Small intestine (tissue), 7 donors: ENCODE data around the gene PALD1. TPM values are rescaled to one million over a fixed set of nuclear protein-coding genes. Genes with fewer than 3 reads are reported as not detected.

ENCODE experiments used
- DNase-seq, 2 donors: peaks; one replicate each; pipeline versions ENCODE4 v3.0.0 to v3.0.0-alpha.2; 2013
- FAIRE-seq: peaks from 2 replicates; lab custom pipeline; 2012; peaks lifted over from hg19 to GRCh38; lab: Jason Lieb, UNC
- H3K27ac ChIP-seq, 3 donors: one replicate each; pipeline ENCODE4 v1.5.1; 2013; ENCODE audit warnings: low read length in 2 of 3, mild to moderate bottlenecking in 2 of 3, control low read depth in 1 of 3, inconsistent platforms in 1 of 3, low read depth in 1 of 3, moderate library complexity in 1 of 3
- H3K27me3 ChIP-seq, 3 donors: one replicate each; pipeline ENCODE4 v1.6.1; 2013; ENCODE audit warnings: low read length in 3 of 3, inconsistent platforms in 1 of 3; ENCODE audit not compliant: control insufficient read depth in 3 of 3, insufficient read depth in 3 of 3
- H3K36me3 ChIP-seq, 3 donors: one replicate each; pipeline ENCODE4 v1.6.1; 2013; ENCODE audit warnings: low read length in 3 of 3, inconsistent platforms in 1 of 3, low read depth in 1 of 3, mild to moderate bottlenecking in 1 of 3, moderate library complexity in 1 of 3; ENCODE audit not compliant: control insufficient read depth in 3 of 3, insufficient read depth in 2 of 3
- H3K4me1 ChIP-seq, 3 donors: one replicate each; pipeline ENCODE4 v1.6.1; 2013; ENCODE audit warnings: low read length in 2 of 3, inconsistent platforms in 1 of 3, low read depth in 1 of 3, mild to moderate bottlenecking in 1 of 3, moderate library complexity in 1 of 3; ENCODE audit not compliant: control insufficient read depth in 3 of 3, insufficient read depth in 2 of 3
- H3K4me3 ChIP-seq, 3 donors: one replicate each; pipeline ENCODE4 v1.5.1; 2013; ENCODE audit warnings: low read length in 3 of 3, control low read depth in 1 of 3, inconsistent platforms in 1 of 3, low read depth in 1 of 3, mild to moderate bottlenecking in 1 of 3, moderate library complexity in 1 of 3
- H3K9me3 ChIP-seq, 2 donors: one replicate each; pipeline ENCODE4 v1.6.1; 2013; ENCODE audit warnings: low read depth in 1 of 2, low read length in 1 of 2; ENCODE audit not compliant: control insufficient read depth in 2 of 2, insufficient read depth in 1 of 2
- WGBS, 3 donors: extraction: QIAGEN DNeasy Blood & Tissue Kit; methylation state at CpG; one replicate each; pipeline ENCODE4 v1.1.7; 2013; 5-methylcytosine and 5-hydroxymethylcytosine counted together
- polyA plus RNA-seq, 4 donors: library from polyadenylated mRNA; stranded (reverse) in 3 of 4; unstranded in 1 of 4; fragments of 200-250 nt in 3 of 4; fragments of 120-200 nt in 1 of 4; gene quantifications; one replicate each; pipeline versions ENCODE4 v1.2.1 to v1.2.3, GENCODE V29; 2013
- donor health status: healthy with polysubstance abuse.
- donor health status: control.
- donor health status: control.
- donor health status: Bipolar disorder and iron deficiency.
- donor health status: healthy.

PALD1 gene
- polyA plus RNA-seq, 4 donors, result 0.22 to 4.2 (median 3.2) TPM

GRCh38 chr10:70461397-70462348, 16.9 kb upstream of the PALD1 start:
- peak; percentile 48 to 63 for DNase-seq
- Histone ChIP-seq H3K9me3 (no peaks in the 10 kb centered on the region), H3K27me3 (peaks cover 3 to 39% (median 6%) of the 10 kb centered on the region in 3 donors), H3K4me1 (peaks cover 0 to 6% (median 2%) of the 10 kb centered on the region in 3 donors), H3K27ac (no peak overlapping the region), H3K4me3 (no peak overlapping the region), H3K36me3 (no peaks in the 10 kb centered on the region)
- 49 to 56% (median 50%) methylated on average over 13 of the region's 13 CpGs for WGBS, 3 donors
- no peak for FAIRE-seq

- Histone ChIP-seq H3K4me3 (no peak overlapping the region), H3K36me3 (no peaks in the 10 kb centered on the region), H3K9me3 (no peaks in the 10 kb centered on the region), H3K27ac (no peak overlapping the region), H3K27me3 (peaks cover 3 to 35% (median 6%) of the 10 kb centered on the region in 3 donors), H3K4me1 (peaks cover 0 to 6% (median 2%) of the 10 kb centered on the region in 3 donors)
- 28 to 39% (median 30%) methylated on average over 4 of the region's 4 CpGs for WGBS, 3 donors
- no peak for FAIRE-seq
- no peak for DNase-seq
Measured at GRCh38 chr10:70462349-70462984, 16.1 kb upstream of the PALD1 start.

- Histone ChIP-seq H3K36me3 (no peaks in the 10 kb centered on the region), H3K9me3 (no peaks in the 10 kb centered on the region), H3K27ac (no peak overlapping the region), H3K4me3 (no peak overlapping the region), H3K4me1 (no peaks in the 10 kb centered on the region), H3K27me3 (peaks cover 0 to 18% (median 0%) of the 10 kb centered on the region in 3 donors)
- WGBS, 3 donors, result 88 to 95% (median 92%) methylated on average over 4 of the region's 4 CpGs
- DNase-seq, result no peak
- FAIRE-seq, result no peak
Measured at GRCh38 chr10:70465278-70465677, 13.3 kb upstream of the PALD1 start.

GRCh38 chr10:70465832-70466231, 12.7 kb upstream of the PALD1 start:
- DNase-seq, result no peak
- H3K4me3 ChIP-seq, result no peak overlapping the region
- WGBS, 3 donors, result 44 to 74% (median 73%) methylated on average over 2 of the region's 2 CpGs
- no peaks in the 10 kb centered on the region for H3K4me1 ChIP-seq
- no peaks in the 10 kb centered on the region for H3K9me3 ChIP-seq
- H3K36me3 ChIP-seq, result no peaks in the 10 kb centered on the region
- peaks cover 0 to 17% (median 0%) of the 10 kb centered on the region in 3 donors for H3K27me3 ChIP-seq
- FAIRE-seq, result no peak
- H3K27ac ChIP-seq, result no peak overlapping the region

GRCh38 chr10:70466951-70467350, 11.6 kb upstream of the PALD1 start:
- 76 to 94% (median 81%) methylated on average over 3 of the region's 3 CpGs for WGBS, 3 donors
- Histone ChIP-seq H3K27me3 (peaks cover 0 to 17% (median 0%) of the 10 kb centered on the region in 3 donors), H3K4me1 (no peaks in the 10 kb centered on the region), H3K4me3 (no peak overlapping the region), H3K9me3 (no peaks in the 10 kb centered on the region), H3K27ac (no peak overlapping the region), H3K36me3 (no peaks in the 10 kb centered on the region)
- DNase-seq, result no peak
- FAIRE-seq, result no peak

- Histone ChIP-seq H3K27ac (no peak overlapping the region), H3K4me1 (no peaks in the 10 kb centered on the region), H3K27me3 (peaks cover 0 to 32% (median 0%) of the 10 kb centered on the region in 3 donors), H3K9me3 (no peaks in the 10 kb centered on the region), H3K4me3 (no peak overlapping the region), H3K36me3 (no peaks in the 10 kb centered on the region)
- 39 to 76% (median 46%) methylated on average over 8 of the region's 8 CpGs for WGBS, 3 donors
- DNase-seq, result no peak
- no peak for FAIRE-seq
Measured at GRCh38 chr10:70472799-70473454, 5.6 kb upstream of the PALD1 start.

GRCh38 chr10:70474780-70475179, 3.8 kb upstream of the PALD1 start:
- Histone ChIP-seq H3K36me3 (no peaks in the 10 kb centered on the region), H3K4me3 (no peak overlapping the region), H3K27ac (no peak overlapping the region)

GRCh38 chr10:70475661-70476060, 2.9 kb upstream of the PALD1 start:
- Histone ChIP-seq H3K27ac (no peak overlapping the region), H3K27me3 (peaks cover 0 to 36% (median 6%) of the 10 kb centered on the region in 3 donors), H3K4me3 (no peak overlapping the region), H3K36me3 (no peaks in the 10 kb centered on the region), H3K4me1 (peaks cover 0 to 13% (median 0%) of the 10 kb centered on the region in 3 donors), H3K9me3 (no peaks in the 10 kb centered on the region)
- FAIRE-seq (no peak), DNase-seq (no peak)
- 61 to 86% (median 72%) methylated on average over 8 of the region's 8 CpGs for WGBS, 3 donors

More at GRCh38 chr10:70474780-70475179, 3.8 kb upstream of the PALD1 start:
- DNase-seq, result no peak
- no peak for FAIRE-seq
- Histone ChIP-seq H3K27me3 (peaks cover 0 to 32% (median 6%) of the 10 kb centered on the region in 3 donors), H3K9me3 (no peaks in the 10 kb centered on the region), H3K4me1 (peaks cover 0 to 9% (median 0%) of the 10 kb centered on the region in 3 donors)
- 92 to 95% (median 93%) methylated on average over 2 of the region's 2 CpGs for WGBS, 3 donors
